ENCODE data around the gene SUCO.

SUCO gene

DNA sequence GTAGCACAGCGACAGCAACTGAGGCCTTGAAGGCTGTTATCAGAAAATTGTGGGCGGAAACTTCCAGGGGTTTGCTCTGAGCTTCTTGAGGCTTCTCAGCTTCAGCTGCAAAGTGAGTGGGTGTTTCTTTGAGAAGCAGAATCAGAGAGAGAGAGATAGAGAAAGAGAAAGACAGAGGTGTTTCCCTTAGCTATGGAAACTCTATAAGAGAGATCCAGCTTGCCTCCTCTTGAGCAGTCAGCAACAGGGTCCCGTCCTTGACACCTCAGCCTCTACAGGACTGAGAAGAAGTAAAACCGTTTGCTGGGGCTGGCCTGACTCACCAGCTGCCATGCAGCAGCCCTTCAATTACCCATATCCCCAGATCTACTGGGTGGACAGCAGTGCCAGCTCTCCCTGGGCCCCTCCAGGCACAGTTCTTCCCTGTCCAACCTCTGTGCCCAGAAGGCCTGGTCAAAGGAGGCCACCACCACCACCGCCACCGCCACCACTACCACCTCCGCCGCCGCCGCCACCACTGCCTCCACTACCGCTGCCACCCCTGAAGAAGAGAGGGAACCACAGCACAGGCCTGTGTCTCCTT is 126.0 kb downstream of the SUCO start, which contains the start of gene FASLG:
TSS of gene FASLG (plus strand) at position 233 of the 583 bp plus-strand sequence. CDS start at position 332, 99 bp downstream.
- TF ChIP-seq ZBTB7A (IDR thresholded peaks at IDR 0.05; ENCODE audit: low read depth) (no peak), RAD21 (IDR thresholded peaks at IDR 0.05; ENCODE audit: low read depth) (no peak), CEBPB (IDR thresholded peaks at IDR 0.05) (no peak), EP300 (IDR thresholded peaks at IDR 0.05; ENCODE audit: borderline replicate concordance) (no peak), EGR1 (IDR thresholded peaks at IDR 0.05) (no peak)
- TF ChIP-seq, protein P1, sequence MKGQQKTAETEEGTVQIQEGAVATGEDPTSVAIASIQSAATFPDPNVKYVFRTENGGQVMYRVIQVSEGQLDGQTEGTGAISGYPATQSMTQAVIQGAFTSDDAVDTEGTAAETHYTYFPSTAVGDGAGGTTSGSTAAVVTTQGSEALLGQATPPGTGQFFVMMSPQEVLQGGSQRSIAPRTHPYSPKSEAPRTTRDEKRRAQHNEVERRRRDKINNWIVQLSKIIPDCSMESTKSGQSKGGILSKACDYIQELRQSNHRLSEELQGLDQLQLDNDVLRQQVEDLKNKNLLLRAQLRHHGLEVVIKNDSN (IDR thresholded peaks at IDR 0.05), result no peak

DNA sequence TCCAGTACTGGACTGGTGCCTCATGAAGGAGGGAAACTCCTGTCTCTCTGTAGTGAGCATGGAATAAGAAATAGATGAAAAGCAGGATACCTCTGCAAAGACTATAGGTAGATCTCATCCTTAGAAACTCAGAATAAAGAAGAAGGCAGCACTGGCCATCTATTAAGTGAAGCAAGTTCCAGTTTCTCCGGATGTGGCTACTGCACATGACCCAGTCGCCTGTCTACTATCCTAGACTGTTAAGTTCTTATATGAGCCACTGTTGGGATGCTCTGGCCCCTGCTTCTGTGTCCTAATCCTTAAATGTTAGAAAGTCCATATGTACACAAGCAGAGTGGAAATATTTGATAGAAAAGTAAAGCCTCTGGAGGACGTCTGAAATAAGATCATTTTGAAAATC is 128.2 kb downstream of the SUCO start:
- TF ChIP-seq ZBTB7A (IDR thresholded peaks at IDR 0.05; ENCODE audit: low read depth), result no peak
- TF ChIP-seq EGR1 (IDR thresholded peaks at IDR 0.05), result no peak
- TF ChIP-seq TEAD4 (IDR thresholded peaks at IDR 0.05), result no peak
- no peak for TF ChIP-seq EP300 (IDR thresholded peaks at IDR 0.05; ENCODE audit: borderline replicate concordance)
- TF ChIP-seq, protein P1 (IDR thresholded peaks at IDR 0.05), result no peak
- no peak for TF ChIP-seq YY1 (IDR thresholded peaks at IDR 0.05; ENCODE audit: low read depth)
- TF ChIP-seq CEBPB (IDR thresholded peaks at IDR 0.05), result no peak
- TF ChIP-seq FOXM1 (IDR thresholded peaks at IDR 0.05; ENCODE audit: borderline replicate concordance, low read depth), result no peak
- TF ChIP-seq CREB1 (IDR thresholded peaks at IDR 0.05; ENCODE audit: low read depth), result no peak
